Spinal cord (tissue), 10 donors: ENCODE results near the gene DSCAML1. TPM values are rescaled to one million over a fixed set of nuclear protein-coding genes. Genes with fewer than 3 reads are reported as not detected.

Experiments
- DNase-seq, 6 donors: peaks; one replicate each; pipeline versions ENCODE4 v3.0.0 to v3.0.0-alpha.2; 2013 to 2015; ENCODE audit warnings: low spot score in 6 of 6, low read depth in 4 of 6
- H3K27ac ChIP-seq: one replicate; pipeline ENCODE4 v1.5.1; 2013; ENCODE audit warnings: low read depth, low read length, control low read depth
- H3K27me3 ChIP-seq: one replicate; pipeline ENCODE4 v1.6.1; 2013; ENCODE audit warnings: low read length; ENCODE audit not compliant: control insufficient read depth, insufficient read depth
- H3K36me3 ChIP-seq: one replicate; pipeline ENCODE4 v1.6.1; 2013; ENCODE audit warnings: low read length; ENCODE audit not compliant: control insufficient read depth, insufficient read depth
- H3K4me1 ChIP-seq: one replicate; pipeline ENCODE4 v1.6.1; 2013; ENCODE audit warnings: low read length; ENCODE audit not compliant: control insufficient read depth, insufficient read depth
- H3K4me3 ChIP-seq: one replicate; pipeline ENCODE4 v1.5.1; 2013; ENCODE audit warnings: low read depth, low read length, control low read depth
- H3K9me3 ChIP-seq: one replicate; pipeline ENCODE4 v1.6.1; 2013; ENCODE audit warnings: low read length; ENCODE audit not compliant: control insufficient read depth, insufficient read depth
- WGBS: methylation state at CpG from one replicate; pipeline ENCODE4 v1.1.5; 2013; ENCODE audit warnings: missing lambda C conversion rate; ENCODE audit not compliant: insufficient coverage; 5-methylcytosine and 5-hydroxymethylcytosine counted together
- polyA plus RNA-seq, 2 donors: library from polyadenylated mRNA; unstranded; fragments of 120-200 nt; gene quantifications; one replicate each; pipeline ENCODE4 v1.2.1, GENCODE V29; 2013; ENCODE audit not compliant: insufficient read length in 2 of 2
- total RNA-seq, 2 donors: library from RNA; depleted of rRNA in 1 of 2; stranded (reverse); fragments of 120-200 nt in 1 of 2; fragments of >200 nt in 1 of 2; gene quantifications; one replicate each; pipeline versions ENCODE4 v1.2.3 to v1.2.4, GENCODE V29; 2013 to 2014
- donor health status: healthy.

The DSCAML1 gene
- total and polyA plus RNA-seq, 4 donors: 3.5 to 14.4 (median 8.2) TPM

- Histone ChIP-seq H3K4me1 (peaks cover 36% of the 10 kb centered on the region), H3K4me3 (no peak overlapping the region), H3K9me3 (no peaks in the 10 kb centered on the region), H3K27ac (no peak overlapping the region), H3K36me3 (no peaks in the 10 kb centered on the region), H3K27me3 (no peaks in the 10 kb centered on the region)
- WGBS: 61% methylated on average over 10 of the region's 12 CpGs
- no peak for DNase-seq
Measured at GRCh38 chr11:117551761-117552343, 245.2 kb downstream of the DSCAML1 start.

- H3K4me3 ChIP-seq: no peak overlapping the region
- WGBS: 86% methylated on average over 7 of the region's 7 CpGs
- H3K4me1 ChIP-seq: peaks cover 39% of the 10 kb centered on the region
- DNase-seq: no peak
- no peaks in the 10 kb centered on the region for H3K9me3 ChIP-seq
- H3K27me3 ChIP-seq: no peaks in the 10 kb centered on the region
- no peak overlapping the region for H3K27ac ChIP-seq
- no peaks in the 10 kb centered on the region for H3K36me3 ChIP-seq
Measured at GRCh38 chr11:117550466-117550865, 246.6 kb downstream of the DSCAML1 start.

GRCh38 chr11:117549417-117549816, 247.6 kb downstream of the DSCAML1 start:
- Histone ChIP-seq H3K27me3 (no peaks in the 10 kb centered on the region), H3K4me1 (peaks cover 39% of the 10 kb centered on the region), H3K4me3 (no peak overlapping the region), H3K27ac (no peak overlapping the region), H3K9me3 (no peaks in the 10 kb centered on the region), H3K36me3 (no peaks in the 10 kb centered on the region)
- 93% methylated on average over 9 of the region's 9 CpGs for WGBS
- DNase-seq: peak in 1 of 6 donors; percentile 52

- H3K4me1 ChIP-seq: peaks cover 39% of the 10 kb centered on the region
- no peak overlapping the region for H3K27ac ChIP-seq
- no peak for DNase-seq
- 58% methylated on average over 2 of the region's 3 CpGs for WGBS
- no peaks in the 10 kb centered on the region for H3K36me3 ChIP-seq
- H3K4me3 ChIP-seq: no peak overlapping the region
- no peaks in the 10 kb centered on the region for H3K27me3 ChIP-seq
- no peaks in the 10 kb centered on the region for H3K9me3 ChIP-seq
Measured at GRCh38 chr11:117548876-117549275, 248.1 kb downstream of the DSCAML1 start.

- Histone ChIP-seq H3K4me3 (no peak overlapping the region), H3K4me1 (peaks cover 39% of the 10 kb centered on the region), H3K27ac (no peak overlapping the region), H3K27me3 (no peaks in the 10 kb centered on the region), H3K36me3 (no peaks in the 10 kb centered on the region), H3K9me3 (no peaks in the 10 kb centered on the region)
- 87% methylated on average over 4 of the region's 7 CpGs for WGBS
- peak in 1 of 6 donors; percentile 62 for DNase-seq
Measured at GRCh38 chr11:117547946-117548345, 249.1 kb downstream of the DSCAML1 start.

- H3K9me3 ChIP-seq: no peaks in the 10 kb centered on the region
- WGBS: 38% methylated on average over 4 of the region's 16 CpGs
- H3K27me3 ChIP-seq: no peaks in the 10 kb centered on the region
- no peaks in the 10 kb centered on the region for H3K36me3 ChIP-seq
- H3K4me3 ChIP-seq: no peak overlapping the region
- DNase-seq: peak in 1 of 6 donors; percentile 63
- H3K27ac ChIP-seq: no peak overlapping the region
- H3K4me1 ChIP-seq: peaks cover 39% of the 10 kb centered on the region
Measured at GRCh38 chr11:117547195-117547850, 249.7 kb downstream of the DSCAML1 start.

- Histone ChIP-seq H3K27ac (no peak overlapping the region), H3K36me3 (no peaks in the 10 kb centered on the region), H3K4me3 (no peak overlapping the region), H3K9me3 (no peaks in the 10 kb centered on the region), H3K4me1 (peaks cover 39% of the 10 kb centered on the region), H3K27me3 (no peaks in the 10 kb centered on the region)
- peak in 3 of 6 donors; percentile 64 to 97 (median 81) for DNase-seq
- 13% methylated on average over 6 of the region's 12 CpGs for WGBS
Measured at GRCh38 chr11:117546431-117547194, 250.4 kb downstream of the DSCAML1 start.

- H3K27me3 ChIP-seq: no peaks in the 10 kb centered on the region
- H3K4me3 ChIP-seq: no peak overlapping the region
- no peaks in the 10 kb centered on the region for H3K36me3 ChIP-seq
- H3K9me3 ChIP-seq: no peaks in the 10 kb centered on the region
- H3K4me1 ChIP-seq: peaks cover 39% of the 10 kb centered on the region
- WGBS: 89% methylated on average over 11 of the region's 12 CpGs
- no peak overlapping the region for H3K27ac ChIP-seq
- DNase-seq: no peak
Measured at GRCh38 chr11:117545706-117546105, 251.3 kb downstream of the DSCAML1 start.

- Histone ChIP-seq H3K27me3 (no peaks in the 10 kb centered on the region), H3K9me3 (no peaks in the 10 kb centered on the region), H3K27ac (no peak overlapping the region), H3K4me3 (no peak overlapping the region), H3K4me1 (peaks cover 36% of the 10 kb centered on the region), H3K36me3 (no peaks in the 10 kb centered on the region)
- no peak for DNase-seq
- WGBS: 82% methylated on average over 4 of the region's 6 CpGs
Measured at GRCh38 chr11:117544130-117544800, 252.8 kb downstream of the DSCAML1 start.
